Transverse colon (tissue), 3 donors: ENCODE results near the gene ATAD1.

Source experiments
- POLR2A ChIP-seq: fragments of 450-650 bp; IDR thresholded peaks from one replicate; pipeline ENCODE4 v1.6.1; 2016; ENCODE audit warnings: antibody characterized with exemption, mild to moderate bottlenecking, moderate library complexity
- POLR2AphosphoS5 ChIP-seq, 3 donors: sonication (generic); formaldehyde crosslinking; IDR thresholded peaks; one replicate each; pipeline ENCODE4 v1.6.1; 2016; ENCODE audit warnings: antibody characterized with exemption in 3 of 3

DNA sequence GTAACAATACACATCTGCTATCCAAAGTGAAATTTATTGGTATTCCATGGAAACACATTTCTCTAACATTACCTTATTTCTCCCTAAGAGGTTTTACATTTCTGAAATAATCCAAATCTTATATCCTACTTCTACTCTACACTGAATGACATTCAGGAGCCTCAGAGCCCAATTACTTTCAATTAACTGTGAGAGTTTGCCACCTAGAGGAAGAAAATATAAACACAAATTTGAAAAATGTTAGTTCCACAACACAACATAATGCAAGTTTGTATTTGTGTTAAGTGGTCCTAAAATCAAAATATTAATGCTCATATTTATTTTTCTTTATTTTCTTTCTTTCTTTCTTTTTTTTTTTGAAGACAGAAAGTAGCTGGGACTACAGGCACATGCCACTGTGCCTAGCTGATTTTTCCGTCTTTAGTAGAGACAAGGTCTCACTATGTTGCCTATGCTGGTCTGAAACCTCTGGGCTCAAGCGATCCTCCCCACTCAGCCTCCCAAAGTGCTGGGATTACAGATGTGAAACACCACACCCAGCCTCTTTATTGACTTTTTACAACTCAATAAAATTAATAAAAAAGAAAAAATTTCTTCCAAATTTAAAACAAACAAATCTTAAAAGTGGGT, 46.0 kb downstream of the ATAD1 start:
- TF ChIP-seq POLR2A (no peak), POLR2AphosphoS5 (IDR thresholded peaks at IDR 0.05) (no peak)
